Measurements from ENCODE around the gene RAMP3.

RAMP3 gene

GRCh38 chr7:45119550-45119949, 38.0 kb upstream of the RAMP3 start:
- no peak overlapping the region for H3K4me3 ChIP-seq (ENCODE audit: low read length)
- H3K36me3 ChIP-seq (ENCODE audit: control insufficient read depth, insufficient read depth, low read length) = no peaks in the 10 kb centered on the region
- no peak for DNase-seq (ENCODE audit: low read depth, low spot score)
- no CpG with 5 or more reads among the region's 3 CpGs for WGBS (ENCODE audit: insufficient coverage, insufficient read length)
- no peak overlapping the region for H3K27ac ChIP-seq (ENCODE audit: low read length)
- no peaks in the 10 kb centered on the region for H3K9me3 ChIP-seq (ENCODE audit: control insufficient read depth, insufficient read depth, low read length)
- H3K27me3 ChIP-seq (ENCODE audit: control insufficient read depth, insufficient read depth, low read length) = no peaks in the 10 kb centered on the region
- peaks cover 7% of the 10 kb centered on the region; the same call in 1 of the 2 replicates for H3K4me1 ChIP-seq (ENCODE audit: control insufficient read depth, insufficient read depth, low read length)

- Histone ChIP-seq H3K27ac (ENCODE audit: low read length) (no peak overlapping the region), H3K36me3 (ENCODE audit: control insufficient read depth, insufficient read depth, low read length) (no peaks in the 10 kb centered on the region), H3K4me3 (ENCODE audit: low read length) (no peak overlapping the region), H3K9me3 (ENCODE audit: control insufficient read depth, insufficient read depth, low read length) (no peaks in the 10 kb centered on the region), H3K27me3 (ENCODE audit: control insufficient read depth, insufficient read depth, low read length) (no peaks in the 10 kb centered on the region), H3K4me1 (ENCODE audit: control insufficient read depth, insufficient read depth, low read length) (peaks cover 7% of the 10 kb centered on the region; the same call in 1 of the 2 replicates)
- whole genome bisulfite sequencing (ENCODE audit: insufficient coverage, insufficient read length) = no CpG with 5 or more reads among the region's 16 CpGs
- no peak for DNase-seq (ENCODE audit: low read depth, low spot score)
These were observed 34.4 kb upstream of the RAMP3 start for GRCh38 chr7:45122975-45123860.

GRCh38 chr7:45123913-45124710, 33.5 kb upstream of the RAMP3 start:
- Histone ChIP-seq H3K9me3 (ENCODE audit: control insufficient read depth, insufficient read depth, low read length) (no peaks in the 10 kb centered on the region), H3K36me3 (ENCODE audit: control insufficient read depth, insufficient read depth, low read length) (no peaks in the 10 kb centered on the region), H3K4me1 (ENCODE audit: control insufficient read depth, insufficient read depth, low read length) (peaks cover 7% of the 10 kb centered on the region; the same call in 1 of the 2 replicates), H3K27ac (ENCODE audit: low read length) (no peak overlapping the region), H3K4me3 (ENCODE audit: low read length) (no peak overlapping the region), H3K27me3 (ENCODE audit: control insufficient read depth, insufficient read depth, low read length) (no peaks in the 10 kb centered on the region)
- DNase-seq (ENCODE audit: low read depth, low spot score) = no peak
- WGBS (ENCODE audit: insufficient coverage, insufficient read length) = no CpG with 5 or more reads among the region's 12 CpGs

- DNase-seq (ENCODE audit: low read depth, low spot score) = no peak
- H3K36me3 ChIP-seq (ENCODE audit: control insufficient read depth, insufficient read depth, low read length) = no peaks in the 10 kb centered on the region
- H3K4me1 ChIP-seq (ENCODE audit: control insufficient read depth, insufficient read depth, low read length) = peaks cover 7% of the 10 kb centered on the region; the same call in 1 of the 2 replicates
- no peaks in the 10 kb centered on the region for H3K9me3 ChIP-seq (ENCODE audit: control insufficient read depth, insufficient read depth, low read length)
- no CpG with 5 or more reads among the region's 11 CpGs for WGBS (ENCODE audit: insufficient coverage, insufficient read length)
- no peaks in the 10 kb centered on the region for H3K27me3 ChIP-seq (ENCODE audit: control insufficient read depth, insufficient read depth, low read length)
- no peak overlapping the region for H3K27ac ChIP-seq (ENCODE audit: low read length)
- no peak overlapping the region for H3K4me3 ChIP-seq (ENCODE audit: low read length)
These were observed 32.2 kb upstream of the RAMP3 start for GRCh38 chr7:45125193-45125904.

- WGBS (ENCODE audit: insufficient coverage, insufficient read length) = no CpG with 5 or more reads among the region's 6 CpGs
- no peaks in the 10 kb centered on the region for H3K27me3 ChIP-seq (ENCODE audit: control insufficient read depth, insufficient read depth, low read length)
- H3K4me1 ChIP-seq (ENCODE audit: control insufficient read depth, insufficient read depth, low read length) = peaks cover 7% of the 10 kb centered on the region; the same call in 1 of the 2 replicates
- no peaks in the 10 kb centered on the region for H3K9me3 ChIP-seq (ENCODE audit: control insufficient read depth, insufficient read depth, low read length)
- H3K36me3 ChIP-seq (ENCODE audit: control insufficient read depth, insufficient read depth, low read length) = no peaks in the 10 kb centered on the region
- no peak overlapping the region for H3K27ac ChIP-seq (ENCODE audit: low read length)
- DNase-seq (ENCODE audit: low read depth, low spot score) = no peak
- no peak overlapping the region for H3K4me3 ChIP-seq (ENCODE audit: low read length)
These were observed 31.4 kb upstream of the RAMP3 start for GRCh38 chr7:45126201-45126600.

- Histone ChIP-seq H3K27ac (ENCODE audit: low read length) (no peak overlapping the region), H3K4me3 (ENCODE audit: low read length) (no peak overlapping the region), H3K9me3 (ENCODE audit: control insufficient read depth, insufficient read depth, low read length) (no peaks in the 10 kb centered on the region), H3K27me3 (ENCODE audit: control insufficient read depth, insufficient read depth, low read length) (no peaks in the 10 kb centered on the region), H3K36me3 (ENCODE audit: control insufficient read depth, insufficient read depth, low read length) (no peaks in the 10 kb centered on the region), H3K4me1 (ENCODE audit: control insufficient read depth, insufficient read depth, low read length) (peaks cover 7% of the 10 kb centered on the region; the same call in 1 of the 2 replicates)
- WGBS (ENCODE audit: insufficient coverage, insufficient read length) = no CpG with 5 or more reads among the region's 6 CpGs
- DNase-seq (ENCODE audit: low read depth, low spot score) = no peak
These were observed 30.7 kb upstream of the RAMP3 start for GRCh38 chr7:45126920-45127319.

- Histone ChIP-seq H3K36me3 (ENCODE audit: control insufficient read depth, insufficient read depth, low read length) (no peaks in the 10 kb centered on the region), H3K4me1 (ENCODE audit: control insufficient read depth, insufficient read depth, low read length) (peaks cover 1% of the 10 kb centered on the region; the same call in 1 of the 2 replicates), H3K27ac (ENCODE audit: low read length) (no peak overlapping the region), H3K4me3 (ENCODE audit: low read length) (no peak overlapping the region), H3K9me3 (ENCODE audit: control insufficient read depth, insufficient read depth, low read length) (no peaks in the 10 kb centered on the region), H3K27me3 (ENCODE audit: control insufficient read depth, insufficient read depth, low read length) (no peaks in the 10 kb centered on the region)
- no peak for DNase-seq (ENCODE audit: low read depth, low spot score)
- WGBS (ENCODE audit: insufficient coverage, insufficient read length) = no CpG with 5 or more reads among the region's 15 CpGs
These were observed 28.3 kb upstream of the RAMP3 start for GRCh38 chr7:45129181-45129800.

GRCh38 chr7:45129906-45130305, 27.7 kb upstream of the RAMP3 start:
- WGBS (ENCODE audit: insufficient coverage, insufficient read length) = no CpG with 5 or more reads among the region's 12 CpGs
- Histone ChIP-seq H3K4me3 (ENCODE audit: low read length) (no peak overlapping the region), H3K27ac (ENCODE audit: low read length) (no peak overlapping the region), H3K4me1 (ENCODE audit: control insufficient read depth, insufficient read depth, low read length) (no peaks in the 10 kb centered on the region), H3K9me3 (ENCODE audit: control insufficient read depth, insufficient read depth, low read length) (no peaks in the 10 kb centered on the region), H3K27me3 (ENCODE audit: control insufficient read depth, insufficient read depth, low read length) (no peaks in the 10 kb centered on the region), H3K36me3 (ENCODE audit: control insufficient read depth, insufficient read depth, low read length) (no peaks in the 10 kb centered on the region)
- no peak for DNase-seq (ENCODE audit: low read depth, low spot score)

GRCh38 chr7:45130910-45131309, 26.7 kb upstream of the RAMP3 start:
- no peaks in the 10 kb centered on the region for H3K36me3 ChIP-seq (ENCODE audit: control insufficient read depth, insufficient read depth, low read length)
- WGBS (ENCODE audit: insufficient coverage, insufficient read length) = no CpG with 5 or more reads among the region's 9 CpGs
- no peak overlapping the region for H3K27ac ChIP-seq (ENCODE audit: low read length)
- no peak for DNase-seq (ENCODE audit: low read depth, low spot score)
- H3K4me1 ChIP-seq (ENCODE audit: control insufficient read depth, insufficient read depth, low read length) = no peaks in the 10 kb centered on the region
- no peaks in the 10 kb centered on the region for H3K9me3 ChIP-seq (ENCODE audit: control insufficient read depth, insufficient read depth, low read length)
- H3K4me3 ChIP-seq (ENCODE audit: low read length) = no peak overlapping the region
- no peaks in the 10 kb centered on the region for H3K27me3 ChIP-seq (ENCODE audit: control insufficient read depth, insufficient read depth, low read length)

GRCh38 chr7:45131891-45132290, 25.7 kb upstream of the RAMP3 start:
- H3K36me3 ChIP-seq (ENCODE audit: control insufficient read depth, insufficient read depth, low read length) = no peaks in the 10 kb centered on the region
- H3K27me3 ChIP-seq (ENCODE audit: control insufficient read depth, insufficient read depth, low read length) = no peaks in the 10 kb centered on the region
- no peak overlapping the region for H3K27ac ChIP-seq (ENCODE audit: low read length)
- no peaks in the 10 kb centered on the region for H3K9me3 ChIP-seq (ENCODE audit: control insufficient read depth, insufficient read depth, low read length)
- H3K4me1 ChIP-seq (ENCODE audit: control insufficient read depth, insufficient read depth, low read length) = no peaks in the 10 kb centered on the region
- DNase-seq (ENCODE audit: low read depth, low spot score) = no peak
- no peak overlapping the region for H3K4me3 ChIP-seq (ENCODE audit: low read length)
- WGBS (ENCODE audit: insufficient coverage, insufficient read length) = no CpG with 5 or more reads among the region's 4 CpGs

Measured in iPS DF 6.9 (cell line).